ENCODE results near the gene CAV1. TPM values are rescaled to one million over a fixed set of nuclear protein-coding genes. Genes with fewer than 3 reads are reported as not detected.

CAV1 gene
- total RNA-seq, 1 donor from 2014 or later, result 6.1 TPM

DNA sequence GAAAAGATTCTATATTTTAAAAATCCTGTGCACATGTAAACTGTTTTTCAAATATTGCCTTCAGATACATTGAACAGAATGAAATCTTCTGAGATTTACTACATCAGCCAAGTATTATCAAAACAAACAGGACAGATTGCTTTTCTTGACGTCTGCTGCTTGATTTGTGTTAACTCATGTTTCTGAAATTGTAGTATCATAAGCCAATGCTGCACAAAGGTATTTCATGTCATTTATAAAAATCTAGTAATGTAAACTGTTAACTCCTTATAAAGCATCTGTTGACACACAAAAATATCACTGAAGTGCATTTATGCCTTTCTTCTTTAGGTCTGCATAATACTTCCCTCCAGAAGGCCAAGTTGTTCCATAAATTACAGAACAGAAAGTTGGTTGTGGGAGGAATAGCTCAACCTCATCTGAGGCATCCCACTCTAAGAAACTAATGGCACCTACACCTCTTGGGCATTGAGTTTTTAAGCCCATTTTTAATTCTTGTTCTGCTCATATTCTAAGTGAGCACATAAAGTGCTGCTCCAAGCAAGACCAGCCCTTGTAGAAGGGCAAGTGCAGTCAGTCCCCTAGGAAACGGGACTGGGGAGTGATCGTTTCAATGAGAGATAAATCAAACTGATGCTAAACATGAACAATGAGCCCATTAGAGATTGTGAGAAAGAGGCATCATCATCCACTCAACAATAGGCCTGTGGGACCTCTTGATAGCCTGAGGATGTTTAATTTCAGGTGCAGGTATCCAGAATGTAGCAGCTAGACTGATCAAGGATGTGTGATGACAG is 28.5 kb downstream of the CAV1 start:
- ChIA-PET CTCF (no interaction called here), POLR2A (no interaction called here)
- Mint-ChIP-seq H3K4me1 (peaks cover 3% of the 10 kb centered on the region), H3K27me3 (peaks cover 19% of the 10 kb centered on the region), H3K27ac (no peak overlapping the region), H3K36me3 (ENCODE audit: low read depth) (no peaks in the 10 kb centered on the region), H3K4me3 (no peak overlapping the region), H3K9me3 (no peaks in the 10 kb centered on the region)
- DNase-seq, result no peak
- TF ChIP-seq, protein P1, sequence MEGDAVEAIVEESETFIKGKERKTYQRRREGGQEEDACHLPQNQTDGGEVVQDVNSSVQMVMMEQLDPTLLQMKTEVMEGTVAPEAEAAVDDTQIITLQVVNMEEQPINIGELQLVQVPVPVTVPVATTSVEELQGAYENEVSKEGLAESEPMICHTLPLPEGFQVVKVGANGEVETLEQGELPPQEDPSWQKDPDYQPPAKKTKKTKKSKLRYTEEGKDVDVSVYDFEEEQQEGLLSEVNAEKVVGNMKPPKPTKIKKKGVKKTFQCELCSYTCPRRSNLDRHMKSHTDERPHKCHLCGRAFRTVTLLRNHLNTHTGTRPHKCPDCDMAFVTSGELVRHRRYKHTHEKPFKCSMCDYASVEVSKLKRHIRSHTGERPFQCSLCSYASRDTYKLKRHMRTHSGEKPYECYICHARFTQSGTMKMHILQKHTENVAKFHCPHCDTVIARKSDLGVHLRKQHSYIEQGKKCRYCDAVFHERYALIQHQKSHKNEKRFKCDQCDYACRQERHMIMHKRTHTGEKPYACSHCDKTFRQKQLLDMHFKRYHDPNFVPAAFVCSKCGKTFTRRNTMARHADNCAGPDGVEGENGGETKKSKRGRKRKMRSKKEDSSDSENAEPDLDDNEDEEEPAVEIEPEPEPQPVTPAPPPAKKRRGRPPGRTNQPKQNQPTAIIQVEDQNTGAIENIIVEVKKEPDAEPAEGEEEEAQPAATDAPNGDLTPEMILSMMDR (IDR thresholded peaks at IDR 0.05), result no peak
- no peak for ATAC-seq (ENCODE audit: low read depth)
- intact Hi-C loops (cut with micrococcal nuclease), result no loop called here

DNA sequence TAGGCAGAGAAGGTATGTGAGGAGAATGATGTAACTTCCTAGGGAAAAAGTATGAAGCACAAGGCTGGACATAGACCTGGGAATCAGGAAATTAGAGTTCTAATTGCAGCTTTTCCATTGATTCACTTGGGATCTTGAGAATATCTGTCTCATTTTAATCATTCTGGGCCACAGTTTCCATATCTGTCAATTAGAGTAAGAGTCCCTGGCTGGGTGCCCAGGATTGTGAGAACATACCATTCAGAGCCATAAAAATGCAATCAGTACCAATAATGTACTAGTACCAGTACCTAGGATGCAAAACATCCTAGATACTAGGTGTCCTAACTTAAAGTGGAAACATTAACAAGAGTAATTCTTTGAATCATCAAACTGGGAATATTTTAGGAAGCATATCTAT is 29.6 kb downstream of the CAV1 start:
- TF ChIP-seq, protein P1 (IDR thresholded peaks at IDR 0.05), result no peak
- Mint-ChIP-seq H3K27me3 (peaks cover 25% of the 10 kb centered on the region), H3K4me3 (no peak overlapping the region), H3K9me3 (no peaks in the 10 kb centered on the region), H3K27ac (no peak overlapping the region), H3K4me1 (no peaks in the 10 kb centered on the region), H3K36me3 (ENCODE audit: low read depth) (no peaks in the 10 kb centered on the region)
- POLR2A ChIA-PET, result no interaction called here
- ATAC-seq (ENCODE audit: low read depth) (no peak), DNase-seq (no peak)
- CTCF ChIA-PET, result no interaction called here
- intact Hi-C loops (cut with micrococcal nuclease), result no loop called here

GRCh38 chr7:116554911-116555310 is 30.1 kb downstream of the CAV1 start:
- ChIA-PET POLR2A (no interaction called here), CTCF (no interaction called here)
- ATAC-seq (ENCODE audit: low read depth) (no peak), DNase-seq (no peak)
- Mint-ChIP-seq H3K4me1 (no peaks in the 10 kb centered on the region), H3K27me3 (peaks cover 25% of the 10 kb centered on the region), H3K27ac (no peak overlapping the region), H3K4me3 (no peak overlapping the region), H3K9me3 (no peaks in the 10 kb centered on the region), H3K36me3 (ENCODE audit: low read depth) (no peaks in the 10 kb centered on the region)
- intact Hi-C loops (cut with micrococcal nuclease), result no loop called here
- TF ChIP-seq, protein P1 (IDR thresholded peaks at IDR 0.05), result no peak

- ATAC-seq (ENCODE audit: low read depth) (no peak), DNase-seq (no peak)
- ChIA-PET CTCF (no interaction called here), POLR2A (no interaction called here)
- Mint-ChIP-seq H3K4me1 (peaks cover 3% of the 10 kb centered on the region), H3K36me3 (ENCODE audit: low read depth) (no peaks in the 10 kb centered on the region), H3K27ac (no peak overlapping the region), H3K4me3 (no peak overlapping the region), H3K9me3 (peaks cover 4% of the 10 kb centered on the region), H3K27me3 (peaks cover 25% of the 10 kb centered on the region)
- TF ChIP-seq, protein P1 (IDR thresholded peaks at IDR 0.05), result no peak
- intact Hi-C loops (cut with micrococcal nuclease), result no loop called here
Measured at GRCh38 chr7:116557066-116557585, 32.3 kb downstream of the CAV1 start.

DNA sequence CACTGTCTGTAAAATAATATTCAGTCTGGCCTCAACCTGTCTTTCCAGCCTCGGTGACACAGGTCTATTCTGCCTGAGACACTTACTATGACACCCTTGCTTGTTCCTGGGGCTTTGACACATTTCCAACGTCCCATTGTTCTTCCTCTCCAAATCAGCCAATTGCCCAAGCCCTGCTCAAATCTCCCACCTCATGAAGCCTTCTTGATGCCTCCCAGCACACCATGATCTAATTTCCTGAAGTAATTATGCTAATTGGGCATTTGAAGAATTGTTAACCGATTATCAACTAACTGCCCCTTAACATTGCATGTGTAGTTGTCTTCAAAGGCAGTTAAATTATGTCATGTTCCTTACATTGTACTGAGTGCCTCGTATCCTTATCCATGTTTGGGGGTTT is 33.1 kb downstream of the CAV1 start:
- Mint-ChIP-seq H3K27ac (no peak overlapping the region), H3K9me3 (peaks cover 4% of the 10 kb centered on the region), H3K27me3 (peaks cover 25% of the 10 kb centered on the region), H3K4me3 (no peak overlapping the region), H3K4me1 (peaks cover 9% of the 10 kb centered on the region), H3K36me3 (ENCODE audit: low read depth) (no peaks in the 10 kb centered on the region)
- DNase-seq (no peak), ATAC-seq (ENCODE audit: low read depth) (no peak)
- POLR2A ChIA-PET, result no interaction called here
- intact Hi-C loops (cut with micrococcal nuclease), result no loop called here
- TF ChIP-seq, protein P1 (IDR thresholded peaks at IDR 0.05), result no peak
- CTCF ChIA-PET, result no interaction called here

Measured in activated B cell treated with CpG ODN at 0.5 μM for 24 hours (primary cell).